ENCODE data around the gene OPA3.

GRCh38 chr19:45623984-45624383, 39.4 kb upstream of the OPA3 start:
- TF ChIP-seq, protein P1, sequence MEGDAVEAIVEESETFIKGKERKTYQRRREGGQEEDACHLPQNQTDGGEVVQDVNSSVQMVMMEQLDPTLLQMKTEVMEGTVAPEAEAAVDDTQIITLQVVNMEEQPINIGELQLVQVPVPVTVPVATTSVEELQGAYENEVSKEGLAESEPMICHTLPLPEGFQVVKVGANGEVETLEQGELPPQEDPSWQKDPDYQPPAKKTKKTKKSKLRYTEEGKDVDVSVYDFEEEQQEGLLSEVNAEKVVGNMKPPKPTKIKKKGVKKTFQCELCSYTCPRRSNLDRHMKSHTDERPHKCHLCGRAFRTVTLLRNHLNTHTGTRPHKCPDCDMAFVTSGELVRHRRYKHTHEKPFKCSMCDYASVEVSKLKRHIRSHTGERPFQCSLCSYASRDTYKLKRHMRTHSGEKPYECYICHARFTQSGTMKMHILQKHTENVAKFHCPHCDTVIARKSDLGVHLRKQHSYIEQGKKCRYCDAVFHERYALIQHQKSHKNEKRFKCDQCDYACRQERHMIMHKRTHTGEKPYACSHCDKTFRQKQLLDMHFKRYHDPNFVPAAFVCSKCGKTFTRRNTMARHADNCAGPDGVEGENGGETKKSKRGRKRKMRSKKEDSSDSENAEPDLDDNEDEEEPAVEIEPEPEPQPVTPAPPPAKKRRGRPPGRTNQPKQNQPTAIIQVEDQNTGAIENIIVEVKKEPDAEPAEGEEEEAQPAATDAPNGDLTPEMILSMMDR (IDR thresholded peaks at IDR 0.05) = no peak
- no peak for TF ChIP-seq ZFX (IDR thresholded peaks at IDR 0.05; ENCODE audit: borderline replicate concordance)

Measured in 22Rv1 (cell line).